Suprapubic skin (tissue), 3 donors: ENCODE results near the gene PIK3CD.

Experiments used
- CTCF ChIP-seq, 2 donors: fragments of 200-600 bp in 1 of 2; fragments of 450-650 bp in 1 of 2; sonication (generic) in 1 of 2; IDR thresholded peaks; one replicate each; pipeline ENCODE4 v1.5.1; 2016 to 2019; ENCODE audit warnings: antibody characterized with exemption in 2 of 2, mild to moderate bottlenecking in 1 of 2, moderate library complexity in 1 of 2
- POLR2A ChIP-seq, 2 donors: fragments of 450-650 bp; IDR thresholded peaks; one replicate each; pipeline ENCODE4 v1.6.1; 2017; ENCODE audit warnings: antibody characterized with exemption in 2 of 2, mild to moderate bottlenecking in 2 of 2, moderate library complexity in 2 of 2

GRCh38 chr1:9744106-9744799 lies 92.7 kb downstream of the PIK3CD start:
- TF ChIP-seq CTCF (IDR thresholded peaks at IDR 0.05), result no peak
- TF ChIP-seq POLR2A (IDR thresholded peaks at IDR 0.05), result no peak
